ENCODE measurements around the gene REELD1.

DNA sequence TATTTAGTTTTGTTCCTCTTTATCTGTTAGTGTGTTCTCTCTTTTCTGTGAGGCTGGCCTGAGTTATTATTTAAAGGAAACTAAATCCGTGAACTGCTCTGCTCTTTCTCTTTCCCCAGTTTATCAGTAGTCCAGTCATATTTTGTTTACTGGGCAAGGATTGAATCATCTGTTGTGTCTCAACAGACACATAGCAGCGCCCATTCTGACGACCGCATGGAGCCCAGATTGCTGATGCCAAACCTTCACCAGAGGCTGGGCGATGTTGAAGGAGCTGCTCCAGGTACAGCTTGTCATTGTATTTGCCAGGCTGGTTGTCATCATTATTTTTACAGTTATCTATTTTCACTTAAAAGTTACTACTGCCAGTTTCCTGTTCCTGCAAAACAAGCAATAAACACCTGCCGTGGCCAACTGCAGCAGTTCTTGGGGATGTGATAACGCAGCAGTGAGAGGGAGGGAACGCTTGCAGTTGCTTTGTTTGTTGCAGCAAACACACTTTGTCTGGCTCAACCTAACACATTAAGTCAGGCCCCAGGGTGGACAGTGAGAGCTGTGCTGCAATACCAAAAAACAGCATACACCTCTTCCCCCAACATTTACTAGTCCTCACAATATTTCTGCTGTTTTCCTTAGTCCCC, 10.1 kb downstream of the REELD1 start:
- TF ChIP-seq, protein P1, sequence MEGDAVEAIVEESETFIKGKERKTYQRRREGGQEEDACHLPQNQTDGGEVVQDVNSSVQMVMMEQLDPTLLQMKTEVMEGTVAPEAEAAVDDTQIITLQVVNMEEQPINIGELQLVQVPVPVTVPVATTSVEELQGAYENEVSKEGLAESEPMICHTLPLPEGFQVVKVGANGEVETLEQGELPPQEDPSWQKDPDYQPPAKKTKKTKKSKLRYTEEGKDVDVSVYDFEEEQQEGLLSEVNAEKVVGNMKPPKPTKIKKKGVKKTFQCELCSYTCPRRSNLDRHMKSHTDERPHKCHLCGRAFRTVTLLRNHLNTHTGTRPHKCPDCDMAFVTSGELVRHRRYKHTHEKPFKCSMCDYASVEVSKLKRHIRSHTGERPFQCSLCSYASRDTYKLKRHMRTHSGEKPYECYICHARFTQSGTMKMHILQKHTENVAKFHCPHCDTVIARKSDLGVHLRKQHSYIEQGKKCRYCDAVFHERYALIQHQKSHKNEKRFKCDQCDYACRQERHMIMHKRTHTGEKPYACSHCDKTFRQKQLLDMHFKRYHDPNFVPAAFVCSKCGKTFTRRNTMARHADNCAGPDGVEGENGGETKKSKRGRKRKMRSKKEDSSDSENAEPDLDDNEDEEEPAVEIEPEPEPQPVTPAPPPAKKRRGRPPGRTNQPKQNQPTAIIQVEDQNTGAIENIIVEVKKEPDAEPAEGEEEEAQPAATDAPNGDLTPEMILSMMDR (IDR thresholded peaks at IDR 0.05): no peak
- no peak for TF ChIP-seq POLR2A (IDR thresholded peaks at IDR 0.05)

Data from adrenal gland (tissue), 5 donors.